CD14-positive monocyte (primary cell): ENCODE measurements around the gene AP3D1. TPM values are rescaled to one million over a fixed set of nuclear protein-coding genes. Genes with fewer than 3 reads are reported as not detected.
A peak's percentile ranks its signal among the peaks of the same experiment; 100 is the strongest.

Source experiments
- DNase-seq, 3 donors: peaks; one replicate each; pipeline ENCODE4 v3.0.0-alpha.2; 2011 to 2022
- H2AFZ ChIP-seq: 2 replicates; pipeline ENCODE4 v1.6.0; 2012; ENCODE audit warnings: mild to moderate bottlenecking, low read depth, low read length, inconsistent platforms; ENCODE audit not compliant: insufficient read depth, poor library complexity, severe bottlenecking
- H3K27ac ChIP-seq, 2 donors: 1 replicate in 1 of 2; 2 replicates in 1 of 2; pipeline ENCODE4 v1.5.1; 2012 to 2013; ENCODE audit warnings: low read length in 2 of 2, control low read depth in 1 of 2, inconsistent platforms in 1 of 2, low read depth in 1 of 2, mild to moderate bottlenecking in 1 of 2
- H3K27me3 ChIP-seq, 2 donors: one replicate each; pipeline versions ENCODE4 v1.6.0 to v1.6.1; 2011 to 2013; ENCODE audit warnings: low read length in 2 of 2; ENCODE audit not compliant: control insufficient read depth in 2 of 2, insufficient read depth in 2 of 2
- H3K36me3 ChIP-seq, 2 donors: replicated peaks in 1 of 2; 1 replicate in 1 of 2; 2 replicates in 1 of 2; pipeline versions ENCODE4 v1.5.1 to v1.6.1; 2012 to 2013; ENCODE audit warnings: low read length in 2 of 2, control low read depth in 1 of 2, inconsistent platforms in 1 of 2, mild to moderate bottlenecking in 1 of 2; ENCODE audit not compliant: insufficient read depth in 2 of 2, control insufficient read depth in 1 of 2
- H3K4me1 ChIP-seq, 2 donors: 1 replicate in 1 of 2; 2 replicates in 1 of 2; pipeline versions ENCODE4 v1.5.1 to v1.6.1; 2012 to 2013; ENCODE audit warnings: low read length in 2 of 2, control low read depth in 1 of 2, inconsistent platforms in 1 of 2, mild to moderate bottlenecking in 1 of 2, moderate library complexity in 1 of 2; ENCODE audit not compliant: insufficient read depth in 2 of 2, control insufficient read depth in 1 of 2
- H3K4me2 ChIP-seq: replicated peaks from 2 replicates; pipeline ENCODE3; 2012; ENCODE audit warnings: low read length, moderate library complexity, mild to moderate bottlenecking; ENCODE audit not compliant: poor library complexity, severe bottlenecking; ENCODE audit errors: extremely low read depth
- H3K4me3 ChIP-seq, 3 experiments: fragments of 200-600 bp in 1 of 3; sonication (generic) in 1 of 3; replicated peaks in 1 of 3; 1 replicate in 2 of 3; 2 replicates in 1 of 3; pipeline ENCODE4 v1.5.1; 2011 to 2013; ENCODE audit warnings: low read length in 3 of 3, mild to moderate bottlenecking in 3 of 3, control low read depth in 2 of 3, low read depth in 2 of 3, inconsistent platforms in 1 of 3, moderate library complexity in 1 of 3
- H3K79me2 ChIP-seq: 2 replicates; pipeline ENCODE4 v1.6.0; 2012; ENCODE audit warnings: mild to moderate bottlenecking, control low read depth, inconsistent platforms, low read length, moderate library complexity; ENCODE audit not compliant: insufficient read depth
- H3K9ac ChIP-seq: 2 replicates; pipeline ENCODE4 v1.6.0; 2017; ENCODE audit warnings: low read length, mild to moderate bottlenecking; ENCODE audit not compliant: insufficient read depth, poor library complexity, severe bottlenecking
- H3K9me3 ChIP-seq, 2 donors: replicated peaks in 1 of 2; 1 replicate in 1 of 2; 2 replicates in 1 of 2; pipeline versions ENCODE4 v1.5.1 to v1.6.1; 2012 to 2013; ENCODE audit warnings: low read length in 2 of 2, control low read depth in 1 of 2; ENCODE audit not compliant: control insufficient read depth in 1 of 2, insufficient read depth in 1 of 2
- H4K20me1 ChIP-seq: 2 replicates; pipeline ENCODE4 v1.6.0; 2012; ENCODE audit warnings: mild to moderate bottlenecking, low read length, control low read depth, moderate library complexity; ENCODE audit not compliant: insufficient read depth
- H3K27ac Mint-ChIP-seq, 7 donors: one replicate each; pipeline ENCODE4 v1.8.0; 2020; ENCODE audit warnings: mild to moderate bottlenecking in 7 of 7, mixed read lengths in 7 of 7, moderate library complexity in 6 of 7, inconsistent platforms in 2 of 7
- H3K27me3 Mint-ChIP-seq, 3 donors: one replicate each; pipeline ENCODE4 v1.8.0; 2021 to 2022; ENCODE audit warnings: low read depth in 3 of 3, mild to moderate bottlenecking in 3 of 3, mixed read lengths in 3 of 3, moderate library complexity in 3 of 3, inconsistent platforms in 1 of 3
- H3K36me3 Mint-ChIP-seq, 2 donors: one replicate each; pipeline ENCODE4 v1.8.0; 2020; ENCODE audit warnings: mixed read lengths in 2 of 2, inconsistent platforms in 1 of 2, mild to moderate bottlenecking in 1 of 2
- H3K4me1 Mint-ChIP-seq: one replicate; pipeline ENCODE4 v1.8.0; 2020; ENCODE audit warnings: mild to moderate bottlenecking, mixed read lengths
- H3K4me3 Mint-ChIP-seq, 2 donors: one replicate each; pipeline ENCODE4 v1.8.0; 2020; ENCODE audit warnings: mild to moderate bottlenecking in 2 of 2, mixed read lengths in 2 of 2, moderate library complexity in 1 of 2
- H3K9me3 Mint-ChIP-seq, 7 donors: one replicate each; pipeline ENCODE4 v1.8.0; 2020 to 2022; ENCODE audit warnings: mixed read lengths in 7 of 7, mild to moderate bottlenecking in 6 of 7, moderate library complexity in 6 of 7, inconsistent platforms in 2 of 7
- WGBS: methylation state at CpG from one replicate; pipeline ENCODE4 v1.1.5; 2013; ENCODE audit warnings: missing lambda C conversion rate; ENCODE audit not compliant: insufficient coverage; 5-methylcytosine and 5-hydroxymethylcytosine counted together
- intact Hi-C, 2 donors: fragments of 100-400 bp; cut with micrococcal nuclease; formaldehyde crosslinking; loops; one replicate each; pipeline versions ENCODE4 v1.15.0 to v1.15.1; 2023
- polyA plus RNA-seq, 3 donors: library from polyadenylated mRNA; depleted of rRNA in 1 of 3; unstranded in 2 of 3; stranded (reverse) in 1 of 3; fragments of 300-500 nt in 2 of 3; fragments of >200 nt in 1 of 3; fragmentation: Illumina TruSeq in 2 of 3; gene quantifications; 1 replicate in 2 of 3; 2 replicates in 1 of 3; pipeline ENCODE4 v1.2.3, GENCODE V29; 2012 to 2021
- TF ChIP-seq, protein P1 (sequence below): fragments of 200-600 bp; IDR thresholded peaks from one replicate; pipeline ENCODE4 v1.8.0; 2022; ENCODE audit warnings: antibody characterized with exemption, mild to moderate bottlenecking

AP3D1 gene
- polyA plus RNA-seq, 3 donors, result 9.6 to 105 (median 12.4) TPM

GRCh38 chr19:2166741-2167738, 15.7 kb upstream of the AP3D1 start:
- Histone ChIP-seq H2AFZ (no peak overlapping the region), H4K20me1 (peaks cover 52% of the 10 kb centered on the region), H3K9me3 (no peaks in the 10 kb centered on the region), H3K4me2 (peak overlapping the region; percentile 68), H3K4me1 (peaks cover 51 to 62% of the 10 kb centered on the region in 2 donors), H3K27ac (peak overlapping the region; percentile 99), H3K36me3 (peaks cover 0 to 6% of the 10 kb centered on the region in 2 donors), H3K79me2 (peaks cover 74% of the 10 kb centered on the region), H3K4me3 (peak overlapping the region in 1 of 3 experiments; percentile 54), H3K9ac (peak overlapping the region; percentile 94), H3K27me3 (no peaks in the 10 kb centered on the region)
- H3K9me3 Mint-ChIP-seq, result peaks cover 0 to 2% (median 0%) of the 10 kb centered on the region in 7 donors
- H3K27me3 Mint-ChIP-seq, result peaks cover 0 to 3% (median 0%) of the 10 kb centered on the region in 3 donors
- TF ChIP-seq, protein P1, sequence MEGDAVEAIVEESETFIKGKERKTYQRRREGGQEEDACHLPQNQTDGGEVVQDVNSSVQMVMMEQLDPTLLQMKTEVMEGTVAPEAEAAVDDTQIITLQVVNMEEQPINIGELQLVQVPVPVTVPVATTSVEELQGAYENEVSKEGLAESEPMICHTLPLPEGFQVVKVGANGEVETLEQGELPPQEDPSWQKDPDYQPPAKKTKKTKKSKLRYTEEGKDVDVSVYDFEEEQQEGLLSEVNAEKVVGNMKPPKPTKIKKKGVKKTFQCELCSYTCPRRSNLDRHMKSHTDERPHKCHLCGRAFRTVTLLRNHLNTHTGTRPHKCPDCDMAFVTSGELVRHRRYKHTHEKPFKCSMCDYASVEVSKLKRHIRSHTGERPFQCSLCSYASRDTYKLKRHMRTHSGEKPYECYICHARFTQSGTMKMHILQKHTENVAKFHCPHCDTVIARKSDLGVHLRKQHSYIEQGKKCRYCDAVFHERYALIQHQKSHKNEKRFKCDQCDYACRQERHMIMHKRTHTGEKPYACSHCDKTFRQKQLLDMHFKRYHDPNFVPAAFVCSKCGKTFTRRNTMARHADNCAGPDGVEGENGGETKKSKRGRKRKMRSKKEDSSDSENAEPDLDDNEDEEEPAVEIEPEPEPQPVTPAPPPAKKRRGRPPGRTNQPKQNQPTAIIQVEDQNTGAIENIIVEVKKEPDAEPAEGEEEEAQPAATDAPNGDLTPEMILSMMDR, result no peak
- DNase-seq, result peak in 2 of 3 donors; percentile 23 to 48
- intact Hi-C loops, result loop anchor here in 1 of 2 donors (5.0 kb wide), 1 partner anchor 75 kb away; no protein-coding TSS in a partner anchor
- peak overlapping the region; percentile 99 to 100 (median 100) for H3K27ac Mint-ChIP-seq
- H3K36me3 Mint-ChIP-seq, result peaks cover 13 to 18% of the 10 kb centered on the region in 2 donors
- peak overlapping the region; percentile 46 to 75 for H3K4me3 Mint-ChIP-seq
- H3K4me1 Mint-ChIP-seq, result peaks cover 69% of the 10 kb centered on the region
- WGBS, result 81% methylated on average over 26 of the region's 35 CpGs
